ENCODE data around the gene FAIM2. TPM values are rescaled to one million over a fixed set of nuclear protein-coding genes. Genes with fewer than 3 reads are reported as not detected.

The FAIM2 gene
- total RNA-seq, 5 donors from 2014 or later (not counting 1 experiment from before 2014, with no cell fraction given) = 0.25 to 0.30 TPM; not detected in 3

DNA sequence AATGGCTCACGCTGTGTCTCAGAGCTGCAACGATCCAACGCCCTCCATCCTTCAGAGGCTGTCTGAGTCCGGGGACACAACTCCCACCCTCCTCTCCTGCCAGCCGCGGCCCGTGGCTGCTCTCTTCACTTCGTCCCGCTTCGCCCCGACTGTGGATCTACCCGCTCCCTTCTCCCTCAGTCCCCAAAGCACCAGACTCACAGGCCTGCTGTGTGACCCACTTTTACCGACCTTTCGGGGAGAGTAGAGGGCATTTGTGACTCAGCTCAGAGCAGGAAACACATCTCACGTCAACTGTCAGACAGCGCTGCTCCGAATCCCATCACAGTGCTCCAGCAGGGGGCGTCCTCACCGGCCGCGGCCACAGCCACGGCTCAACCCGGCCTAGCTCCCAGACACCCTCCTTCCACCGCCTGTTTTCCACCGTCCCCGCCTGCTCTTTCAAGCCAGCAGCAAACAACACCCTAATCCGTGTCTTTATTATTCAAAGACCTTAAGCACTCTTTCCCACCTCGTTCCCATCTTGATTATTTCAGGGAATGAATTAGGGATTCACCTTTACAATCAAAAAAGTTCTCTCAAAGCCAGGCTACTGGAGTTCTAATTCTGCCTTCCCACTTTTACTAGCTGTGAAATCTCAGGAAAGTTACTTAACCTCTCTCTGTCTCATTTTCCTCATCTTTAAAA, 41.8 kb upstream of the FAIM2 start:
- DNase-seq (peak; percentile 33 to 89 (median 69)), ATAC-seq (replicated peaks in 1 of 4) (peak; percentile 90 to 98 (median 94))
- peaks cover 17 to 47% (median 29%) of the 10 kb centered on the region in 3 donors for H3K4me1 Mint-ChIP-seq
- no peaks in the 10 kb centered on the region for H3K9me3 ChIP-seq
- H3K36me3 ChIP-seq (ENCODE audit: control insufficient read depth in 2 of 2, extremely low read depth in 1 of 2, insufficient read depth in 1 of 2, low read length in 1 of 2) = no peaks in the 10 kb centered on the region
- H3K9me3 Mint-ChIP-seq = no peaks in the 10 kb centered on the region
- H3K4me3 ChIP-seq (ENCODE audit: control insufficient read depth in 1 of 2, extremely low read depth in 1 of 2, low read length in 1 of 2) = peak overlapping the region; percentile 29 to 65
- 7% methylated on average over 24 of the region's 28 CpGs for WGBS (ENCODE audit: insufficient coverage)
- H3K4me3 Mint-ChIP-seq = peak overlapping the region; percentile 70 to 83 (median 81)
- CTCF ChIA-PET = interaction anchor here (0.6 to 1.7 kb wide), 9 partner anchors 8 to 162 kb away, joined by 3 to 16 read pairs (median 4); partner anchors contain the start of genes RACGAP1 (in 1 of the 2) and SMARCD1 (in 1 of the 2)
- peaks cover 0 to 25% of the 10 kb centered on the region in 2 experiments for H3K27me3 ChIP-seq (replicated peaks in 1 of 2; ENCODE audit: control insufficient read depth in 2 of 2, extremely low read depth in 1 of 2, insufficient read depth in 2 of 2, low read length in 1 of 2)
- peaks cover 0 to 11% of the 10 kb centered on the region in 2 donors for H3K27me3 Mint-ChIP-seq
- peaks cover 0 to 21% of the 10 kb centered on the region in 2 experiments for H3K4me1 ChIP-seq (ENCODE audit: control insufficient read depth in 1 of 2, extremely low read depth in 1 of 2, insufficient read depth in 2 of 2, low read length in 2 of 2)
- no peaks in the 10 kb centered on the region for H3K36me3 Mint-ChIP-seq
- H3K27ac ChIP-seq (ENCODE audit: low read length) = peak overlapping the region; percentile 30
- POLR2A ChIA-PET = no interaction called here
- peak overlapping the region; percentile 84 to 97 for H3K27ac Mint-ChIP-seq

DNA sequence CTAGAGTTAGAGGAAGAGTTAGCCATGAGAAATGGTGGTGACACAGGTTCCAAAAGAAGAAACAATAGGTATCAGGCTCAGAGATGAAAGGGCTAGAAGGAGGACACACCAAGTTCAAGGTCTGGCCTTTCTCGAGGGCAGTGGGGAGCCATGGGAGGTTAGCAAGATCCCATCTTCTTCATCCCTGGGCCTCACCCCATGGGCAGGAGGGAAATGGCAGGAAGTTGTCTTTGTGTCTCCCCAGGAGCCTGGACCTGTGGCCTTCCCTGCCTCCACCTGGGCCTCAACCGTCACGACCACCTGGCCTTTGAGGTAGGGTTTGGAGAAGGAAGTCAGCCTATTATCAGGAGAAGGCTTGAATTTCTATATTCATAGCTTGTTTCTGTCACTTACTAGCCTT, 41.0 kb upstream of the FAIM2 start:
- peak overlapping the region; percentile 74 to 97 for H3K27ac Mint-ChIP-seq
- no peaks in the 10 kb centered on the region for H3K9me3 Mint-ChIP-seq
- H3K27me3 ChIP-seq (replicated peaks in 1 of 2; ENCODE audit: control insufficient read depth in 2 of 2, extremely low read depth in 1 of 2, insufficient read depth in 2 of 2, low read length in 1 of 2) = peaks cover 0 to 21% of the 10 kb centered on the region in 2 experiments
- ATAC-seq (replicated peaks in 1 of 4) = no peak
- ChIA-PET POLR2A (no interaction called here), CTCF (interaction anchor here in 1 of 2 donors (1.7 kb wide), 1 partner anchor 13 kb away, joined by 4 read pairs; no protein-coding TSS in a partner anchor)
- H3K4me1 Mint-ChIP-seq = peaks cover 17 to 47% (median 29%) of the 10 kb centered on the region in 3 donors
- H3K4me3 ChIP-seq (ENCODE audit: control insufficient read depth in 1 of 2, extremely low read depth in 1 of 2, low read length in 1 of 2) = no peak overlapping the region
- no CpG with 5 or more reads among the region's 3 CpGs for WGBS (ENCODE audit: insufficient coverage)
- DNase-seq = no peak
- H3K27me3 Mint-ChIP-seq = peaks cover 0 to 4% of the 10 kb centered on the region in 2 donors
- no peaks in the 10 kb centered on the region for H3K36me3 ChIP-seq (ENCODE audit: control insufficient read depth in 2 of 2, extremely low read depth in 1 of 2, insufficient read depth in 1 of 2, low read length in 1 of 2)
- H3K27ac ChIP-seq (ENCODE audit: low read length) = peak overlapping the region; percentile 30
- peak overlapping the region in 1 of 3 donors; percentile 81 for H3K4me3 Mint-ChIP-seq
- no peaks in the 10 kb centered on the region for H3K36me3 Mint-ChIP-seq
- H3K9me3 ChIP-seq = no peaks in the 10 kb centered on the region
- peaks cover 0 to 21% of the 10 kb centered on the region in 2 experiments for H3K4me1 ChIP-seq (ENCODE audit: control insufficient read depth in 1 of 2, extremely low read depth in 1 of 2, insufficient read depth in 2 of 2, low read length in 2 of 2)

DNA sequence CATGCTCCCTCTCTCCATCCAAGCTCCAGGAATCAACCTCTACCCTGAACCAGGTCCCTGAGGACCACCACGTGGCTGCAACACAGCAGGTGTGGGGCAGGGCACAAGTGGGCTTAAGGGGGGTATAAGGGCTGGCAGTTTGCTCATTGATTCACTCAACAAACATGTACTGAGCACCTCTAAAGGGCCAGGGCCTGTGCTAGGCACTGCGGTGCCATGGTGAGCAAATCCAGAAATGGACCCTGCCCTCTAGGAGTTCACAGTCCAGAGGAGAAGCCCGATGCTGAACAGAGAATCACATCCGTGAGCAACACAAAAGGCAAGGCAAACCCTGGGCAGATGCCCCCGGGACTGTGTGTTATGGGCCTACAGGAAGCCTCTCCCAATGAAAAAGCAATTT, 40.3 kb upstream of the FAIM2 start:
- H3K27ac ChIP-seq (ENCODE audit: low read length) = peak overlapping the region; percentile 17
- H3K4me1 Mint-ChIP-seq = peaks cover 17 to 47% (median 29%) of the 10 kb centered on the region in 3 donors
- POLR2A ChIA-PET = no interaction called here
- ATAC-seq (replicated peaks in 1 of 4) = no peak
- no peaks in the 10 kb centered on the region for H3K9me3 Mint-ChIP-seq
- H3K27me3 ChIP-seq (replicated peaks in 1 of 2; ENCODE audit: control insufficient read depth in 2 of 2, extremely low read depth in 1 of 2, insufficient read depth in 2 of 2, low read length in 1 of 2) = peaks cover 0 to 15% of the 10 kb centered on the region in 2 experiments
- H3K4me3 ChIP-seq (ENCODE audit: control insufficient read depth in 1 of 2, extremely low read depth in 1 of 2, low read length in 1 of 2) = no peak overlapping the region
- CTCF ChIA-PET = no interaction called here
- no peaks in the 10 kb centered on the region for H3K36me3 ChIP-seq (ENCODE audit: control insufficient read depth in 2 of 2, extremely low read depth in 1 of 2, insufficient read depth in 1 of 2, low read length in 1 of 2)
- H3K4me3 Mint-ChIP-seq = no peak overlapping the region
- no peaks in the 10 kb centered on the region for H3K36me3 Mint-ChIP-seq
- WGBS (ENCODE audit: insufficient coverage) = 90% methylated on average over 4 of the region's 5 CpGs
- H3K27me3 Mint-ChIP-seq = peaks cover 0 to 2% of the 10 kb centered on the region in 2 donors
- peak overlapping the region; percentile 74 for H3K27ac Mint-ChIP-seq
- peaks cover 0 to 21% of the 10 kb centered on the region in 2 experiments for H3K4me1 ChIP-seq (ENCODE audit: control insufficient read depth in 1 of 2, extremely low read depth in 1 of 2, insufficient read depth in 2 of 2, low read length in 2 of 2)
- no peak for DNase-seq
- no peaks in the 10 kb centered on the region for H3K9me3 ChIP-seq

DNA sequence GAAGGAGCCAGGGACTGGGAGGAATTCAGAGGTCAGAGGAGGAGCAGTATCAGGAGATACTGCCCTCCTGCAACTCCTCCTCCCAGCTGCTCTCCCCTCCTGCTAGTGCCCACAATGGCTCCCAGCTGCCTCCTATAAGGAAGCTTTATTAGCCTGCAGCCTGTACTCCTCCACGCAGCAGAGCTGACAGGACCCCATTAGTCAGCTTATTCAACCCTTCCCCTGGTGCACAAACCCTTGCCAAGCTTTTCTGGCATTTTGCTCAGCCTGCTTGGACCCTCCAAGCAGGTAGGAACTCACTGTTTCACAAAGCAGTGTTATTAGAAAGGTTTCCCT, 39.9 kb upstream of the FAIM2 start:
- no peaks in the 10 kb centered on the region for H3K9me3 Mint-ChIP-seq
- H3K4me1 Mint-ChIP-seq = peaks cover 17 to 47% (median 29%) of the 10 kb centered on the region in 3 donors
- peak in 1 of 35 experiments; percentile 11 for DNase-seq
- ATAC-seq (replicated peaks in 1 of 4) = no peak
- Histone ChIP-seq H3K27ac (ENCODE audit: low read length) (no peak overlapping the region), H3K4me1 (ENCODE audit: control insufficient read depth in 1 of 2, extremely low read depth in 1 of 2, insufficient read depth in 2 of 2, low read length in 2 of 2) (peaks cover 0 to 21% of the 10 kb centered on the region in 2 experiments), H3K36me3 (ENCODE audit: control insufficient read depth in 2 of 2, extremely low read depth in 1 of 2, insufficient read depth in 1 of 2, low read length in 1 of 2) (no peaks in the 10 kb centered on the region), H3K9me3 (no peaks in the 10 kb centered on the region), H3K4me3 (ENCODE audit: control insufficient read depth in 1 of 2, extremely low read depth in 1 of 2, low read length in 1 of 2) (no peak overlapping the region), H3K27me3 (replicated peaks in 1 of 2; ENCODE audit: control insufficient read depth in 2 of 2, extremely low read depth in 1 of 2, insufficient read depth in 2 of 2, low read length in 1 of 2) (peaks cover 0 to 12% of the 10 kb centered on the region in 2 experiments)
- H3K4me3 Mint-ChIP-seq = no peak overlapping the region
- peak overlapping the region; percentile 66 to 74 for H3K27ac Mint-ChIP-seq
- ChIA-PET POLR2A (interaction anchor here in 1 of 2 donors (0.6 kb wide), 1 partner anchor 125 kb away, joined by 5 read pairs; no protein-coding TSS in a partner anchor), CTCF (no interaction called here)
- peaks cover 0 to under 1% of the 10 kb centered on the region in 2 donors for H3K27me3 Mint-ChIP-seq
- 88% methylated on average over 1 of the region's 1 CpG for WGBS (ENCODE audit: insufficient coverage)
- H3K36me3 Mint-ChIP-seq = no peaks in the 10 kb centered on the region

DNA sequence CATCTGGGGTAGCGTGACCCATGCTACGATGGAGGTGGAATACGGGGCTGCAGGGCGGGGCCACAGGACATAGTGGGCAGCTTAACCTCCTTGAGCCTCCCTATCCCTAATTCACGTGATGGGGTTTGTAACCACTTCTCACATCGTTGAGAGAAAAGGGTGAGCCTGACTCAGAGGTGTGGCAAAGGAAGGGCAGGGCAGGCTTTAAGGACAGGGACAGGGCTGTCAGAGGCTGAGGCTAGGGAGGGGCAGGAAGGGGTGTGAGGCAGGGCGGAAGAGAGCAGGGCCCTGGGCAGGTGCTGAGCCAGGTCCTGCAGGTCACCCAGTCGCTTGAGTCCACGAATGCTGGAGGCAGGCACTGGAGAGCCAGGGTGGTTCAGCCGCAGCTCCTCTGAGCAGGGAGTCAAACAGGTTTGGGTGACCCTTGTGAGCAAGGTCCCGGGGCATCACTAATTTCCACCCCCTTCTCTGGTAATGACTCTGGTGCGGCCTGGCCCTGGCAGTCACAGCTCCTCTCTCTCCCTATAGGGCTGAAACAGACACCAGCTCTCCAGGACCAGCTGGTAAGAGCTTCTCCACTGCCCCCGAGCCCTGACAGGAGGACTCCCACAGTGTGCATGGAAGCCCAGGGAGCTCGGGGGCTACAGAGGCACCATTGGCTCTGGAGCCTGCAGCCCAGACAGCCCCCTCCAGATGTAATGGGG, 39.4 kb upstream of the FAIM2 start:
- ChIA-PET POLR2A (interaction anchor here in 1 of 2 donors (0.6 kb wide), 1 partner anchor 125 kb away, joined by 5 read pairs; no protein-coding TSS in a partner anchor), CTCF (interaction anchor here in 1 of 2 donors (0.6 kb wide), 1 partner anchor 123 kb away, joined by 3 read pairs; no protein-coding TSS in a partner anchor)
- Mint-ChIP-seq H3K4me1 (peaks cover 17 to 47% (median 29%) of the 10 kb centered on the region in 3 donors), H3K36me3 (no peaks in the 10 kb centered on the region), H3K9me3 (no peaks in the 10 kb centered on the region), H3K27ac (peak overlapping the region; percentile 44 to 74), H3K4me3 (no peak overlapping the region), H3K27me3 (no peaks in the 10 kb centered on the region)
- Histone ChIP-seq H3K27ac (ENCODE audit: low read length) (no peak overlapping the region), H3K9me3 (no peaks in the 10 kb centered on the region), H3K4me1 (ENCODE audit: control insufficient read depth in 1 of 2, extremely low read depth in 1 of 2, insufficient read depth in 2 of 2, low read length in 2 of 2) (peaks cover 0 to 21% of the 10 kb centered on the region in 2 experiments), H3K27me3 (replicated peaks in 1 of 2; ENCODE audit: control insufficient read depth in 2 of 2, extremely low read depth in 1 of 2, insufficient read depth in 2 of 2, low read length in 1 of 2) (peaks cover 0 to 8% of the 10 kb centered on the region in 2 experiments), H3K4me3 (ENCODE audit: control insufficient read depth in 1 of 2, extremely low read depth in 1 of 2, low read length in 1 of 2) (no peak overlapping the region), H3K36me3 (ENCODE audit: control insufficient read depth in 2 of 2, extremely low read depth in 1 of 2, insufficient read depth in 1 of 2, low read length in 1 of 2) (no peaks in the 10 kb centered on the region)
- ATAC-seq (replicated peaks in 1 of 4) (peak in 1 of 4 experiments; percentile 60), DNase-seq (no peak)
- 68% methylated on average over 10 of the region's 14 CpGs for WGBS (ENCODE audit: insufficient coverage)

DNA sequence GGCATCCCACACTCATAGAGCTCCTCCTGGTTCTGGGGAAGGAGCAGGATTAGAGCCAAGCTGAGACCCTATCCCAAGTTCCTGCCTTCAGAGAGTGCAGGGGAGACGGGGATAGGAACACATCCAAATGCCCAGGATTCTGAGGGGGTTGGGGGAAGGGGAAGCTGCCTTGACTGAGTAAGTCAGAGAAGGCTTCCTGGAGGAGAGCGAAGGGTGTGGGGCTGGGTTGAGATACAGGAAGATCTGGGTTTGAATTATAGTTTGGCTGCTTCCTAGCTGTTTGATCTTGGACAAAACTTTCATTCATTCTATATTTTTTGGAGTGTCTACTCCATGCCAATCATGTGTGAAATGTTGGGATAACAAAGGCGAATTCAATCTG, 38.8 kb upstream of the FAIM2 start:
- POLR2A ChIA-PET = no interaction called here
- H3K36me3 Mint-ChIP-seq = no peaks in the 10 kb centered on the region

More for the DNA sequence above, 38.8 kb upstream of the FAIM2 start:
- peaks cover 17 to 47% (median 29%) of the 10 kb centered on the region in 3 donors for H3K4me1 Mint-ChIP-seq
- H3K27me3 ChIP-seq (replicated peaks in 1 of 2; ENCODE audit: control insufficient read depth in 2 of 2, extremely low read depth in 1 of 2, insufficient read depth in 2 of 2, low read length in 1 of 2) = peaks cover 0 to 8% of the 10 kb centered on the region in 2 experiments
- no peaks in the 10 kb centered on the region for H3K27me3 Mint-ChIP-seq
- H3K9me3 Mint-ChIP-seq = no peaks in the 10 kb centered on the region
- H3K4me3 Mint-ChIP-seq = no peak overlapping the region
- H3K27ac Mint-ChIP-seq = peak overlapping the region; percentile 44 to 69
- no peaks in the 10 kb centered on the region for H3K36me3 ChIP-seq (ENCODE audit: control insufficient read depth in 2 of 2, extremely low read depth in 1 of 2, insufficient read depth in 1 of 2, low read length in 1 of 2)
- peaks cover 0 to 21% of the 10 kb centered on the region in 2 experiments for H3K4me1 ChIP-seq (ENCODE audit: control insufficient read depth in 1 of 2, extremely low read depth in 1 of 2, insufficient read depth in 2 of 2, low read length in 2 of 2)
- ATAC-seq (replicated peaks in 1 of 4) = no peak
- H3K27ac ChIP-seq (ENCODE audit: low read length) = no peak overlapping the region
- WGBS (ENCODE audit: insufficient coverage) = 94% methylated on average over 2 of the region's 3 CpGs
- no peak overlapping the region for H3K4me3 ChIP-seq (ENCODE audit: control insufficient read depth in 1 of 2, extremely low read depth in 1 of 2, low read length in 1 of 2)
- no peak for DNase-seq
- CTCF ChIA-PET = interaction anchor here in 1 of 2 donors (0.6 kb wide), 1 partner anchor 123 kb away, joined by 3 read pairs; no protein-coding TSS in a partner anchor
- H3K9me3 ChIP-seq = no peaks in the 10 kb centered on the region
